GM12864 (cell line): ENCODE data around the gene FAM222B.

Experiments
- DNase-seq: peaks from one replicate; pipeline ENCODE4 v3.0.0-alpha.2; 2011; ENCODE audit warnings: low read depth
- H3K4me3 ChIP-seq: 2 replicates; pipeline ENCODE4 v1.5.1; 2011; ENCODE audit warnings: mild to moderate bottlenecking, low read depth, low read length, control low read depth
- CTCF ChIP-seq: IDR thresholded peaks from 2 replicates; pipeline ENCODE4 v1.5.1; 2011; ENCODE audit warnings: low read depth, mild to moderate bottlenecking, moderate library complexity, low read length, control low read depth, inconsistent platforms; ENCODE audit errors: missing control alignments

Gene FAM222B

DNA sequence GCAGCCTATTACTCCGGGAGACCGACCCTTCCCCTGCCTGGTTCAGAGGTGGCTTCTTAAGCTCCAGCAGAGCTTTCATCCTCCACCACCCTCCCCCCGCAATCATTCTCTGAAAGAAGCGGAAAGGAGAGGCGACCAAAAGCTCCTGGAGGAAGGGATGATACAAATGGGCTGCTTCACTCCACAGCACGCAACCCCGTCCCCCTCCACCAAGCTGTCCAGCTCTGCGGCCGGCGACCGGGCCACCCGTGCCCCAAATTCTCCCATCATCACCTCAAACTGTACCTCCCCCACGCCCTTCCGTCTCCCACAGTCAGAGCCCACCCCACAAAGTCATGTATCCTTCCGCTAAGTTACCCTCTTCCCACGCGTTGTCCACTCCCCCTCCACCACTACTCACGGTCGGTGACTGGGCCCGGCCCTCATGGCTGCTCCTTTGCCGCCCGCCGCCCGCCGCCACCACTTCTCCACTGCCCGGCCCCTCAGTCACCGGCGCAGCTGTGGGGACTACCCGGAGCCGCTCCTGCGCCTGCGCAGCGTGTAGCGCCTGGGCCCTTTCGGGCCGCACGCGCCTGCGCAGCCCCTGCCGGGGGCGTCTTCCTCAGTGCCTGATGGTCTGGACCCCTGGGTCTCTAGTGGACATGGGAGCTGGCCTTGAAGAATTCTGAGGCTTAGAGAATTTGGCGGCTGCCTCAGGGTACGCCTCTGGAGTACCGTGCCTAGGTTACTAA is at the start of gene FAM222B:
TSS of gene FAM222B (minus strand) at position 509 of the 731 bp plus-strand sequence. CDS start 76,123 bp downstream, outside the sequence.
- no peak for TF ChIP-seq CTCF
- H3K4me3 ChIP-seq, result peak within 1 kb of the TSS; percentile 71
- DNase-seq, result peak; percentile 53

GRCh38 chr17:28892024-28892423 is 49.4 kb upstream of the FAM222B start:
- peak; percentile 54 for DNase-seq
- H3K4me3 ChIP-seq, result no peak overlapping the region
- TF ChIP-seq CTCF, result no peak

DNA sequence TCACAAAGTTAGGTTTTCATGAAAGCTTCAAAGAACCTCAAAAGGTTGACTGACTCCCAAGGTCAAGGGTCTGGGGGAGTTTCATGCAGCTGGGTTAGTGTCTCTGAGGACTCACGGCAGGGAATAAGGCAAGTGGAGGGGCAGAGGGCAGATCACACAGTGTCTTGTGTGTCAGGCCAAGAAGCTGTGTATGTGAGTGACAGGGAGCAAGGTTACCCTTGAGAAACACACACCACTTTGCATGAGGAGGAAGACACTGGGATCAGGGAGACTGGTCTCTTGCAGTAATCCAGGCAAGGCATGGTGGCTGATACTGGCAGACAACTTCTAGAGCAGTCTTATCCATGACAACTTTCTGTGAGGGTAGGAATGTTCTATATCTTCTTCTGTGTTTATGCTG is 48.6 kb upstream of the FAM222B start:
- no peak for DNase-seq
- no peak overlapping the region for H3K4me3 ChIP-seq
- no peak for TF ChIP-seq CTCF

GRCh38 chr17:28889996-28890395 is 47.4 kb upstream of the FAM222B start:
- H3K4me3 ChIP-seq, result no peak overlapping the region
- no peak for TF ChIP-seq CTCF
- no peak for DNase-seq

DNA sequence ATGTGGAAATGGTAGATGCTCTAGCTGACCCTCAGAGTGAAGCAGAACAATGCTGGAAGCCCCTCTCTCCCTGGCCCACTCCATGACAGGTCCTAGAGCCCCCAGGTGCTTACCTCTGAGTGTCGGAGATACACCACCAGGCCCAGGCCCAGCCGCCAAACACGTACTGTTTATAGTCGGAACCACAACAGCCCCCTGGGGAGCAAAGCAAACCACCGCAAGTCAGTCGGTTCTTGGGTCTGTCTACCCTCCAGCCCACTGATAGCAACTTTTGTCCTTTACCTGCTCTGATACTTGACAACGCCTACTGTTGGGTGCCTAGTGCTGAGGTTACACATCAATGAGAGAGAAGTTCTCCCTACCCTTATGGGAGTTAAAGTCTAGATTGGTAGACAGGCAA is 46.2 kb upstream of the FAM222B start:
- DNase-seq, result no peak
- no peak overlapping the region for H3K4me3 ChIP-seq

DNA sequence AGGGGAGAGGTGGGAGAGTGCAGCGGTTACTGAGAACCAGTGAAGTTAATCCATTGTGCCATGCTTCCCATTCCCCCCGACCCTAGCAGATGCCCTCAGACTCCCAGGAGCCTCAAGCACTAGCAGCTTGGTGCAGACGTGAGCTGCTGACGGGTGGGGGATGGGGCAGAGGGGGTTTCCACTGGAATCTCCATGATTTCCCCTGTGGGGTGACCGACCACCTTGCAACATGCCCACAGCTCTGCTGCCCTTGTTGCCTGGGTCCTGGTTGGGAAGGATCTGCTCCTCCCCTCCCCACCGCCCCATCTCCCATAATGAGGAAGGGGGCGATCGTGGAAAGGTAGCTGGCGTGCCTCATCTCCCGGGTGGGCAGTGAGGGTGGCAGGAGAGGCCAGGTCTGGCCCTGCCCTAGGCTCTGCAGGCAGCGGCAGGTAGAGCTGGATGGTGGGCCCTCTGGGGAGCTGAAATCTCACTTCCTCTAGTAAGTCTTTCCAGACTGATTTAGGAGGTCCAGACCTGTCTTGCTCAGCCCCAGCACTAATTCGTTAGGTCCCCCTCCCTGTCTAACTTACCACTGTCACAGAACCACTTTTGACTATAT is 45.4 kb upstream of the FAM222B start:
- H3K4me3 ChIP-seq, result no peak overlapping the region
- DNase-seq, result no peak
- no peak for TF ChIP-seq CTCF

More for the DNA sequence above, 46.2 kb upstream of the FAM222B start:
- TF ChIP-seq CTCF, result no peak

GRCh38 chr17:28885951-28886350 is 43.4 kb upstream of the FAM222B start:
- H3K4me3 ChIP-seq, result no peak overlapping the region
- no peak for DNase-seq
- TF ChIP-seq CTCF, result no peak
